Lung (tissue), 12 donors: ENCODE data around the gene BTNL9. TPM values are rescaled to one million over a fixed set of nuclear protein-coding genes. Genes with fewer than 3 reads are reported as not detected.
A peak's percentile ranks its signal among the peaks of the same experiment; 100 is the strongest.
"Not testable (repeated sequence)": the region's sequence is repeated elsewhere in the genome, so short reads cannot be mapped to it uniquely, and the experiment has no call there.

Source experiments
- ATAC-seq: fragments of 200-7000 bp; cut with Tn5 transposase; one replicate; pipeline ENCODE4 v1.9.1; 2020; ENCODE audit warnings: moderate number of reproducible peaks; ENCODE audit not compliant: insufficient read depth, low FRiP score
- DNase-seq, 3 donors: peaks; one replicate each; pipeline ENCODE4 v3.0.0-alpha.2; 2013 to 2017
- H3K27ac ChIP-seq, 2 donors: one replicate each; pipeline ENCODE4 v1.5.1; 2013; ENCODE audit warnings: mild to moderate bottlenecking in 2 of 2, moderate library complexity in 2 of 2, control low read depth in 1 of 2, inconsistent platforms in 1 of 2, low read depth in 1 of 2, low read length in 1 of 2
- H3K27me3 ChIP-seq, 3 donors: one replicate each; pipeline ENCODE4 v1.5.1; 2013; ENCODE audit warnings: low read length in 2 of 3; ENCODE audit not compliant: control insufficient read depth in 3 of 3, insufficient read depth in 3 of 3
- H3K36me3 ChIP-seq, 4 donors: one replicate each; pipeline ENCODE4 v1.5.1; 2013; ENCODE audit warnings: low read length in 4 of 4, mild to moderate bottlenecking in 1 of 4, moderate library complexity in 1 of 4; ENCODE audit not compliant: control insufficient read depth in 4 of 4, insufficient read depth in 4 of 4
- H3K4me1 ChIP-seq, 5 donors: one replicate each; pipeline ENCODE4 v1.5.1; 2013; ENCODE audit warnings: low read length in 5 of 5, mild to moderate bottlenecking in 2 of 5, moderate library complexity in 1 of 5; ENCODE audit not compliant: control insufficient read depth in 5 of 5, insufficient read depth in 5 of 5
- H3K4me3 ChIP-seq: one replicate; pipeline ENCODE4 v1.5.1; 2013; ENCODE audit warnings: mild to moderate bottlenecking, control low read depth, moderate library complexity
- H3K9ac ChIP-seq, 2 donors: one replicate each; pipeline ENCODE4 v1.5.1; 2013; ENCODE audit warnings: low read length in 2 of 2, control low read depth in 1 of 2; ENCODE audit not compliant: insufficient read depth in 1 of 2
- H3K9me3 ChIP-seq, 4 donors: one replicate each; pipeline ENCODE4 v1.5.1; 2013; ENCODE audit warnings: low read length in 3 of 4, mild to moderate bottlenecking in 1 of 4, moderate library complexity in 1 of 4; ENCODE audit not compliant: control insufficient read depth in 4 of 4, insufficient read depth in 3 of 4
- CTCF ChIP-seq: IDR thresholded peaks from 2 replicates; pipeline ENCODE4 v1.5.1; 2012; ENCODE audit warnings: mild to moderate bottlenecking; ENCODE audit errors: control extremely low read depth, extremely low read depth
- WGBS, 2 donors: extraction: QIAGEN DNeasy Blood & Tissue Kit; methylation state at CpG; one replicate each; pipeline ENCODE4 v1.1.7; 2013; 5-methylcytosine and 5-hydroxymethylcytosine counted together
- polyA plus RNA-seq, 2 donors: library from polyadenylated mRNA; stranded (reverse); fragments of 200-250 nt; gene quantifications; one replicate each; pipeline ENCODE4 v1.2.1, GENCODE V29; 2013
- total RNA-seq, 2 donors: library from RNA; depleted of rRNA in 1 of 2; stranded (reverse); fragments of >200 nt in 1 of 2; gene quantifications; one replicate each; pipeline ENCODE4 v1.2.1, GENCODE V29; 2014 to 2021
- donor health status: control.
- donor health status: control.
- donor health status: Bipolar disorder and iron deficiency.
- donor health status: healthy.
- donor health status: DM: yes; HTN: yes; CAD: no.

The BTNL9 gene
- total and polyA plus RNA-seq, 4 donors = 23.5 to 73.1 (median 62.3) TPM

- ATAC-seq (no peak), DNase-seq (no peak)
- H3K9me3 ChIP-seq = no peaks in the 10 kb centered on the region
- H3K27me3 ChIP-seq = peaks cover 0 to 37% (median 8%) of the 10 kb centered on the region in 3 donors
- no peaks in the 10 kb centered on the region for H3K36me3 ChIP-seq
- H3K4me1 ChIP-seq = peaks cover 0 to 7% (median 0%) of the 10 kb centered on the region in 5 donors
- H3K9ac ChIP-seq = no peak overlapping the region
- no peak for TF ChIP-seq CTCF
- WGBS, 2 donors = 76 to 83% methylated on average over 10 of the region's 10 CpGs
- H3K27ac ChIP-seq = peak overlapping the region; percentile 25 to 54
- no peak overlapping the region for H3K4me3 ChIP-seq
Measured at GRCh38 chr5:181044093-181044599, 4.1 kb downstream of the BTNL9 start.

- peak in 1 of 3 donors; percentile 24 for DNase-seq
- H3K9ac ChIP-seq = no peak overlapping the region
- H3K9me3 ChIP-seq = no peaks in the 10 kb centered on the region
- no peak for TF ChIP-seq CTCF
- no peaks in the 10 kb centered on the region for H3K36me3 ChIP-seq
- WGBS, 2 donors = 36 to 38% methylated on average over 11 of the region's 11 CpGs
- ATAC-seq = no peak
- H3K4me1 ChIP-seq = peaks cover 0 to 9% (median 0%) of the 10 kb centered on the region in 5 donors
- H3K27me3 ChIP-seq = peaks cover 0 to 42% (median 15%) of the 10 kb centered on the region in 3 donors
- no peak overlapping the region for H3K4me3 ChIP-seq
- peak overlapping the region; percentile 25 to 66 for H3K27ac ChIP-seq
Measured at GRCh38 chr5:181044662-181045305, 4.7 kb downstream of the BTNL9 start.

- 53 to 54% methylated on average over 10 of the region's 10 CpGs for WGBS, 2 donors
- no peak overlapping the region for H3K9ac ChIP-seq
- peaks cover 0 to 46% (median 19%) of the 10 kb centered on the region in 3 donors for H3K27me3 ChIP-seq
- no peak for DNase-seq
- no peaks in the 10 kb centered on the region for H3K36me3 ChIP-seq
- H3K4me3 ChIP-seq = no peak overlapping the region
- peak overlapping the region; percentile 42 to 66 for H3K27ac ChIP-seq
- no peak for ATAC-seq
- TF ChIP-seq CTCF = no peak
- H3K4me1 ChIP-seq = peaks cover 0 to 11% (median 0%) of the 10 kb centered on the region in 5 donors
- H3K9me3 ChIP-seq = no peaks in the 10 kb centered on the region
Measured at GRCh38 chr5:181045316-181045715, 5.2 kb downstream of the BTNL9 start.

- H3K9ac ChIP-seq, H3K36me3 ChIP-seq, DNase-seq, H3K9me3 ChIP-seq, ATAC-seq, H3K4me3 ChIP-seq: not testable (repeated sequence)
- Histone ChIP-seq H3K4me1 (peaks cover 0 to 11% (median 0%) of the 10 kb centered on the region in 5 donors), H3K27ac (peak overlapping the region in 1 of 2 donors; percentile 66), H3K27me3 (peaks cover 0 to 50% (median 21%) of the 10 kb centered on the region in 3 donors)
- 0 to 23% methylated on average over 1 of the region's 1 CpG for WGBS, 2 donors
Measured at GRCh38 chr5:181045857-181046256, 5.8 kb downstream of the BTNL9 start.
